GM12878 (cell line): Measurements from ENCODE around the gene LIMS1. TPM values are rescaled to one million over a fixed set of nuclear protein-coding genes. Genes with fewer than 3 reads are reported as not detected.

ENCODE experiments used
- ATAC-seq: fragments of 200-7000 bp; cut with Tn5 transposase; 3 replicates; pipeline ENCODE4 v1.9.1; 2020; ENCODE audit warnings: mild to moderate bottlenecking, moderate library complexity
- BruUV-seq: library from RNA; stranded (reverse); fragments of 400-500 nt; replicated peaks from 2 replicates; lab custom pipeline; 2021; lab: Mats Ljungman, UMichigan
- CTCF ChIA-PET: fragments of 300-600 bp; sonication (Branson Sonifier 250); formaldehyde crosslinking; extraction: SDS; loops from one replicate; lab custom pipeline; 2021; ENCODE audit warnings: inconsistent platforms; lab: Yijun Ruan, JAX
- POLR2A ChIA-PET: fragments of 350-600 bp; formaldehyde crosslinking; extraction: SDS; loops from one replicate; lab custom pipeline; 2021; ENCODE audit warnings: inconsistent platforms; lab: Charles Lee
- RAD21 ChIA-PET: fragments of 300-600 bp; sonication (Branson Sonifier 250); formaldehyde crosslinking; loops from one replicate; lab custom pipeline; 2023; ENCODE audit warnings: antibody characterized with exemption; ENCODE audit not compliant: unreplicated experiment; lab: Charles Lee
- SMC1A ChIA-PET: fragments of 300-600 bp; sonication (Branson Sonifier 250); formaldehyde crosslinking; loops from one replicate; lab custom pipeline; 2023; ENCODE audit not compliant: unreplicated experiment, uncharacterized antibody; lab: Charles Lee
- DNase-seq: peaks from one replicate; pipeline ENCODE4 v3.0.0-alpha.2; 2011; ENCODE audit warnings: low read depth, low spot score
- FAIRE-seq: peaks from 3 replicates; lab custom pipeline; 2011; peaks lifted over from hg19 to GRCh38; lab: Jason Lieb, UNC
- H2AFZ ChIP-seq: 2 replicates; pipeline ENCODE4 v1.6.0; 2011; ENCODE audit warnings: low read depth, low read length, control low read depth; ENCODE audit not compliant: control insufficient read depth
- H3K27ac ChIP-seq: 2 replicates; pipeline ENCODE4 v1.5.1; 2011; ENCODE audit warnings: control low read depth; ENCODE audit not compliant: control insufficient read depth, insufficient read depth
- H3K27me3 ChIP-seq, 2 experiments: replicated peaks in 1 of 2; 2 replicates each; pipeline versions ENCODE4 v1.6.0 to v1.6.1; 2011; ENCODE audit warnings: low read length in 1 of 2; ENCODE audit not compliant: control insufficient read depth in 2 of 2, insufficient read depth in 2 of 2
- H3K36me3 ChIP-seq, 2 experiments: 2 replicates each; pipeline ENCODE4 v1.5.1; 2011; ENCODE audit warnings: low read length in 1 of 2; ENCODE audit not compliant: control insufficient read depth in 2 of 2, insufficient read depth in 2 of 2
- H3K4me1 ChIP-seq: 2 replicates; pipeline ENCODE4 v1.6.1; 2011; ENCODE audit warnings: mild to moderate bottlenecking, low read length, moderate library complexity, mixed read lengths; ENCODE audit not compliant: control insufficient read depth, insufficient read depth
- H3K4me2 ChIP-seq: 2 replicates; pipeline ENCODE4 v1.6.0; 2011; ENCODE audit warnings: control low read depth; ENCODE audit not compliant: control insufficient read depth, insufficient read depth
- H3K4me3 ChIP-seq: fragments of 200-600 bp; sonication (generic); 2 replicates; pipeline ENCODE4 v1.5.1; 2016
- H3K79me2 ChIP-seq: 2 replicates; pipeline ENCODE4 v1.6.0; 2011; ENCODE audit warnings: low read length; ENCODE audit not compliant: control insufficient read depth, insufficient read depth
- H3K9ac ChIP-seq: 2 replicates; pipeline ENCODE4 v1.8.0; 2011; ENCODE audit warnings: low read length, control low read depth, mixed read lengths; ENCODE audit not compliant: control insufficient read depth, insufficient read depth
- H3K9me3 ChIP-seq: replicated peaks from 3 replicates; pipeline ENCODE4 v1.5.1; 2011; ENCODE audit warnings: mild to moderate bottlenecking, low read length; ENCODE audit not compliant: control insufficient read depth, insufficient read depth
- H4K20me1 ChIP-seq: 2 replicates; pipeline ENCODE4 v1.6.0; 2011; ENCODE audit not compliant: control insufficient read depth, insufficient read depth
- CHD1 ChIP-seq: IDR thresholded peaks from 2 replicates; pipeline ENCODE4 v1.6.1; 2012; ENCODE audit warnings: low read depth, low read length, improper control_type of control experiment
- MAX ChIP-seq: IDR thresholded peaks from 2 replicates; pipeline ENCODE4 v1.6.1; 2012; ENCODE audit warnings: low read depth, low read length, improper control_type of control experiment
- MYC ChIP-seq: IDR thresholded peaks from 2 replicates; pipeline ENCODE4 v1.6.1; 2011; ENCODE audit warnings: mild to moderate bottlenecking, low read length, moderate library complexity, inconsistent platforms; ENCODE audit not compliant: insufficient read depth, insufficient replicate concordance, insufficient read length, severe bottlenecking
- PML ChIP-seq: IDR thresholded peaks from 2 replicates; pipeline ENCODE4 v1.6.1; 2012; ENCODE audit warnings: low read length, inconsistent platforms
- POLR2AphosphoS5 ChIP-seq: IDR thresholded peaks from 2 replicates; pipeline ENCODE4 v1.6.1; 2011; ENCODE audit warnings: mild to moderate bottlenecking, low read length, inconsistent platforms
- PRDM15 ChIP-seq: fragments of 450-650 bp; formaldehyde crosslinking; IDR thresholded peaks from 2 replicates; pipeline ENCODE4 v1.4.0; 2020; ENCODE audit warnings: mild to moderate bottlenecking, moderate library complexity
- SMC3 ChIP-seq: IDR thresholded peaks from 2 replicates; pipeline ENCODE4 v1.6.1; 2011; ENCODE audit warnings: low read length, improper control_type of control experiment, borderline replicate concordance
- SP1 ChIP-seq: IDR thresholded peaks from one replicate; pipeline ENCODE4 v1.6.1; 2011; ENCODE audit warnings: low read depth, low read length
- SREBF1 ChIP-seq: IDR thresholded peaks from 2 replicates; pipeline ENCODE4 v1.6.1; 2012; ENCODE audit warnings: mild to moderate bottlenecking, low read length
- in situ Hi-C: fragments of 300-500 bp; cut with MboI; formaldehyde crosslinking; loops from 9 replicates; pipeline ENCODE4 v1.14.3; 2018; ENCODE audit warnings: mixed read lengths
- intact Hi-C: fragments of 100-400 bp; cut with micrococcal nuclease; formaldehyde crosslinking; loops from one replicate; pipeline ENCODE4 v1.14.2; 2022; ENCODE audit not compliant: unreplicated experiment
- polyA plus RNA-seq, 11 experiments: library from polyadenylated mRNA; depleted of rRNA in 4 of 11; unstranded in 6 of 11; stranded (reverse) in 5 of 11; fragments of >200 nt; fragmentation: Nextera tagmentation in 4 of 11; fragmentation: Illumina TruSeq in 1 of 11; extraction: Ambion mirVana in 4 of 11; extraction: Trizol in 1 of 11; gene quantifications; 1 replicate in 1 of 11; 2 replicates in 10 of 11; pipeline versions ENCODE4 v1.2.1 to v1.2.3, GENCODE V29; 2011 to 2016; ENCODE audit warnings: inconsistent platforms in 2 of 11, missing spikeins in 2 of 11, low read depth in 1 of 11
- total RNA-seq, 4 experiments: library from RNA; depleted of rRNA in 3 of 4; stranded (reverse); fragments of >200 nt in 3 of 4; fragmentation: Illumina TruSeq in 1 of 4; extraction: Trizol in 1 of 4; gene quantifications; 2 replicates each; pipeline versions ENCODE4 v1.2.1 to v1.2.3, GENCODE V29; 2013 to 2021

Gene LIMS1
- total and polyA plus RNA-seq, 10 of the 15 experiments (the other 5 are each of a cell fraction or from before 2014, with no cell fraction given): 15.7 to 98.1 (median 43.9) TPM

GRCh38 chr2:108634011-108634410 is 99.7 kb downstream of the LIMS1 start:
- ChIA-PET SMC1A (interaction anchor here (0.6 to 23.9 kb wide), 12 partner anchors 14 to 238 kb away, joined by 3 to 800 read pairs (median 4); no protein-coding TSS in a partner anchor), CTCF (interaction anchor here (0.7 to 11.3 kb wide), 8 partner anchors 10 to 263 kb away, joined by 3 to 441 read pairs (median 80); no protein-coding TSS in a partner anchor), RAD21 (interaction anchor here (0.8 to 13.6 kb wide), 9 partner anchors 12 to 238 kb away, joined by 4 to 441 read pairs (median 5); no protein-coding TSS in a partner anchor), POLR2A (interaction anchor here (0.5 to 5.5 kb wide), 7 partner anchors 8 to 49 kb away, joined by 3 to 51 read pairs (median 4); no protein-coding TSS in a partner anchor)
- Histone ChIP-seq H3K4me3 (no peak overlapping the region), H2AFZ (no peak overlapping the region), H3K36me3 (no peaks in the 10 kb centered on the region), H3K79me2 (peaks cover 13% of the 10 kb centered on the region), H3K27ac (no peak overlapping the region), H3K27me3 (no peaks in the 10 kb centered on the region), H3K9me3 (no peaks in the 10 kb centered on the region), H4K20me1 (peaks cover 8% of the 10 kb centered on the region), H3K4me2 (no peak overlapping the region), H3K9ac (no peak overlapping the region), H3K4me1 (peaks cover 49% of the 10 kb centered on the region)
- no peak for TF ChIP-seq PML
- no peak for TF ChIP-seq SMC3
- no peak for TF ChIP-seq POLR2AphosphoS5
- TF ChIP-seq MAX: no peak
- no peak for TF ChIP-seq SREBF1
- no peak for TF ChIP-seq CHD1
- TF ChIP-seq SP1: no peak
- no peak for TF ChIP-seq PRDM15 (CRISPR knock-in tag)
- no peak for TF ChIP-seq MYC
- DNase-seq (no peak), ATAC-seq (no peak), FAIRE-seq (no peak)
- BruUV-seq: no TSS peak
- intact Hi-C loops: no loop called here
- in situ Hi-C loops: no loop called here
